ENCODE measurements around the gene RNASE11. TPM values are rescaled to one million over a fixed set of nuclear protein-coding genes. Genes with fewer than 3 reads are reported as not detected.

Gene RNASE11
- total and polyA plus RNA-seq, 9 of the 15 experiments (the other 6 are each of a cell fraction or from before 2014, with no cell fraction given): 0.16 to 0.29 (median 0.22) TPM; not detected in 6

GRCh38 chr14:20613094-20614037 is 25.6 kb upstream of the RNASE11 start (continued):
- TF ChIP-seq ZBTB7A (IDR thresholded peaks at IDR 0.05; ENCODE audit: borderline replicate concordance, control insufficient read depth, low read depth, low read length) (peak; percentile 45; the same call in 1 of the 2 replicates), PCBP2 (IDR thresholded peaks at IDR 0.05; ENCODE audit: low read depth, low read length, poor library complexity, severe bottlenecking) (no peak), CEBPG (CRISPR knock-in tag; IDR thresholded peaks at IDR 0.05) (no peak; the same call in 1 of the 2 replicates), CEBPG (tag; conservative IDR thresholded peaks at IDR 0.05 in 1 of 2, IDR thresholded peaks at IDR 0.05 in 1 of 2) (peak; percentile 37 to 47; a peak in 1 of 4 replicates), ARNT (IDR thresholded peaks at IDR 0.05) (peak; percentile 30 to 38; a peak in 1 of 4 replicates), CHD2 (IDR thresholded peaks at IDR 0.05; ENCODE audit: low read depth, low read length) (0 out of 2 replicates have a peak, but pooled peaks have one; percentile 13), SMARCA5 (IDR thresholded peaks at IDR 0.05) (0 out of 2 replicates have a peak, but pooled peaks have one; percentile 22), THRAP3 (IDR thresholded peaks at IDR 0.05; ENCODE audit: borderline replicate concordance) (no peak), ZKSCAN1 (IDR thresholded peaks at IDR 0.05; ENCODE audit: low read depth, low read length) (peak; percentile 92), KLF1 (tag; IDR thresholded peaks at IDR 0.05) (0 out of 2 replicates have a peak, but pooled peaks have one; percentile 28), ZEB2 (IDR thresholded peaks at IDR 0.05) (peak; percentile 97), ZNF766 (CRISPR knock-in tag; conservative IDR thresholded peaks at IDR 0.05) (0 out of 2 replicates have a peak, but pooled peaks have one; percentile 34), ETV6 (IDR thresholded peaks at IDR 0.05; ENCODE audit: borderline replicate concordance in 1 of 2, low read depth in 2 of 2, low read length in 1 of 2) (no peak), ETV6 (CRISPR knock-in tag; IDR thresholded peaks at IDR 0.05; ENCODE audit: borderline replicate concordance) (no peak), LARP7 (IDR thresholded peaks at IDR 0.05) (no peak), CREB1 (IDR thresholded peaks at IDR 0.05) (no peak; the same call in 1 of the 2 replicates), CREB1 (CRISPR knock-in tag; IDR thresholded peaks at IDR 0.05) (0 out of 2 replicates have a peak, but pooled peaks have one; percentile 40), SP1 (CRISPR knock-in tag; IDR thresholded peaks at IDR 0.05) (peak; percentile 62; the same call in 1 of the 2 replicates), ESRRA (IDR thresholded peaks at IDR 0.05; ENCODE audit: borderline replicate concordance, low read depth) (peak; percentile 50; the same call in 1 of the 2 replicates)
- TF ChIP-seq, protein P1, sequence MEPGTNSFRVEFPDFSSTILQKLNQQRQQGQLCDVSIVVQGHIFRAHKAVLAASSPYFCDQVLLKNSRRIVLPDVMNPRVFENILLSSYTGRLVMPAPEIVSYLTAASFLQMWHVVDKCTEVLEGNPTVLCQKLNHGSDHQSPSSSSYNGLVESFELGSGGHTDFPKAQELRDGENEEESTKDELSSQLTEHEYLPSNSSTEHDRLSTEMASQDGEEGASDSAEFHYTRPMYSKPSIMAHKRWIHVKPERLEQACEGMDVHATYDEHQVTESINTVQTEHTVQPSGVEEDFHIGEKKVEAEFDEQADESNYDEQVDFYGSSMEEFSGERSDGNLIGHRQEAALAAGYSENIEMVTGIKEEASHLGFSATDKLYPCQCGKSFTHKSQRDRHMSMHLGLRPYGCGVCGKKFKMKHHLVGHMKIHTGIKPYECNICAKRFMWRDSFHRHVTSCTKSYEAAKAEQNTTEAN (CRISPR knock-in tag; IDR thresholded peaks at IDR 0.05): no peak
- TF ChIP-seq, protein P2, sequence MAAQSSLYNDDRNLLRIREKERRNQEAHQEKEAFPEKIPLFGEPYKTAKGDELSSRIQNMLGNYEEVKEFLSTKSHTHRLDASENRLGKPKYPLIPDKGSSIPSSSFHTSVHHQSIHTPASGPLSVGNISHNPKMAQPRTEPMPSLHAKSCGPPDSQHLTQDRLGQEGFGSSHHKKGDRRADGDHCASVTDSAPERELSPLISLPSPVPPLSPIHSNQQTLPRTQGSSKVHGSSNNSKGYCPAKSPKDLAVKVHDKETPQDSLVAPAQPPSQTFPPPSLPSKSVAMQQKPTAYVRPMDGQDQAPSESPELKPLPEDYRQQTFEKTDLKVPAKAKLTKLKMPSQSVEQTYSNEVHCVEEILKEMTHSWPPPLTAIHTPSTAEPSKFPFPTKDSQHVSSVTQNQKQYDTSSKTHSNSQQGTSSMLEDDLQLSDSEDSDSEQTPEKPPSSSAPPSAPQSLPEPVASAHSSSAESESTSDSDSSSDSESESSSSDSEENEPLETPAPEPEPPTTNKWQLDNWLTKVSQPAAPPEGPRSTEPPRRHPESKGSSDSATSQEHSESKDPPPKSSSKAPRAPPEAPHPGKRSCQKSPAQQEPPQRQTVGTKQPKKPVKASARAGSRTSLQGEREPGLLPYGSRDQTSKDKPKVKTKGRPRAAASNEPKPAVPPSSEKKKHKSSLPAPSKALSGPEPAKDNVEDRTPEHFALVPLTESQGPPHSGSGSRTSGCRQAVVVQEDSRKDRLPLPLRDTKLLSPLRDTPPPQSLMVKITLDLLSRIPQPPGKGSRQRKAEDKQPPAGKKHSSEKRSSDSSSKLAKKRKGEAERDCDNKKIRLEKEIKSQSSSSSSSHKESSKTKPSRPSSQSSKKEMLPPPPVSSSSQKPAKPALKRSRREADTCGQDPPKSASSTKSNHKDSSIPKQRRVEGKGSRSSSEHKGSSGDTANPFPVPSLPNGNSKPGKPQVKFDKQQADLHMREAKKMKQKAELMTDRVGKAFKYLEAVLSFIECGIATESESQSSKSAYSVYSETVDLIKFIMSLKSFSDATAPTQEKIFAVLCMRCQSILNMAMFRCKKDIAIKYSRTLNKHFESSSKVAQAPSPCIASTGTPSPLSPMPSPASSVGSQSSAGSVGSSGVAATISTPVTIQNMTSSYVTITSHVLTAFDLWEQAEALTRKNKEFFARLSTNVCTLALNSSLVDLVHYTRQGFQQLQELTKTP (IDR thresholded peaks at IDR 0.05; ENCODE audit: low read depth in 1 of 2, partially characterized antibody in 2 of 2): peak in 1 of 2 experiments; percentile 33
- TF ChIP-seq, protein P3, sequence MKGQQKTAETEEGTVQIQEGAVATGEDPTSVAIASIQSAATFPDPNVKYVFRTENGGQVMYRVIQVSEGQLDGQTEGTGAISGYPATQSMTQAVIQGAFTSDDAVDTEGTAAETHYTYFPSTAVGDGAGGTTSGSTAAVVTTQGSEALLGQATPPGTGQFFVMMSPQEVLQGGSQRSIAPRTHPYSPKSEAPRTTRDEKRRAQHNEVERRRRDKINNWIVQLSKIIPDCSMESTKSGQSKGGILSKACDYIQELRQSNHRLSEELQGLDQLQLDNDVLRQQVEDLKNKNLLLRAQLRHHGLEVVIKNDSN (CRISPR knock-in tag; IDR thresholded peaks at IDR 0.05): 0 out of 2 replicates have a peak, but pooled peaks have one; percentile 37

Measured in K562 (cell line).